Epidermal melanocyte (primary cell): ENCODE data around the gene PTPRT.

Experiments used
- DNase-seq: peaks from one replicate; pipeline ENCODE4 v3.0.0; 2011; ENCODE audit warnings: low spot score; ENCODE audit not compliant: insufficient read length

The PTPRT gene

GRCh38 chr20:42635699-42636411, 553.9 kb downstream of the PTPRT start:
- no peak for DNase-seq

GRCh38 chr20:42634156-42634555, 555.5 kb downstream of the PTPRT start:
- no peak for DNase-seq

- DNase-seq = no peak
These were observed 561.0 kb downstream of the PTPRT start for GRCh38 chr20:42628683-42629082.

GRCh38 chr20:42613076-42613475, 576.6 kb downstream of the PTPRT start:
- no peak for DNase-seq

GRCh38 chr20:42611889-42612837, 577.5 kb downstream of the PTPRT start:
- DNase-seq = no peak

- DNase-seq = no peak
These were observed 578.3 kb downstream of the PTPRT start for GRCh38 chr20:42611423-42611822.

GRCh38 chr20:42610070-42610469, 579.6 kb downstream of the PTPRT start:
- DNase-seq = no peak

GRCh38 chr20:42609618-42610017, 580.1 kb downstream of the PTPRT start:
- DNase-seq = no peak

GRCh38 chr20:42604998-42605956, 584.4 kb downstream of the PTPRT start:
- no peak for DNase-seq

GRCh38 chr20:42603655-42604054, 586.1 kb downstream of the PTPRT start:
- DNase-seq = no peak

- no peak for DNase-seq
These were observed 591.1 kb downstream of the PTPRT start for GRCh38 chr20:42598581-42598980.

- DNase-seq = no peak
These were observed 594.1 kb downstream of the PTPRT start for GRCh38 chr20:42595625-42596024.

GRCh38 chr20:42594659-42595058, 595.0 kb downstream of the PTPRT start:
- no peak for DNase-seq

GRCh38 chr20:42594011-42594410, 595.7 kb downstream of the PTPRT start:
- DNase-seq = no peak

GRCh38 chr20:42589976-42590639, 599.6 kb downstream of the PTPRT start:
- DNase-seq = no peak

GRCh38 chr20:42588847-42589246, 600.9 kb downstream of the PTPRT start:
- DNase-seq = no peak

- no peak for DNase-seq
These were observed 602.3 kb downstream of the PTPRT start for GRCh38 chr20:42587427-42587826.

- DNase-seq = no peak
These were observed 608.4 kb downstream of the PTPRT start for GRCh38 chr20:42581311-42581710.

GRCh38 chr20:42576167-42576566, 613.5 kb downstream of the PTPRT start:
- no peak for DNase-seq

- DNase-seq = no peak
These were observed 617.2 kb downstream of the PTPRT start for GRCh38 chr20:42572320-42573016.
